GM12874 (cell line): ENCODE results near the gene A2M.

Source experiments
- TF ChIP-seq, protein P1 (sequence below): IDR thresholded peaks from 2 replicates; pipeline ENCODE4 v1.5.1; 2011; ENCODE audit warnings: low read depth, mild to moderate bottlenecking, control low read depth, low read length, moderate library complexity; ENCODE audit not compliant: insufficient read depth

Gene A2M

DNA sequence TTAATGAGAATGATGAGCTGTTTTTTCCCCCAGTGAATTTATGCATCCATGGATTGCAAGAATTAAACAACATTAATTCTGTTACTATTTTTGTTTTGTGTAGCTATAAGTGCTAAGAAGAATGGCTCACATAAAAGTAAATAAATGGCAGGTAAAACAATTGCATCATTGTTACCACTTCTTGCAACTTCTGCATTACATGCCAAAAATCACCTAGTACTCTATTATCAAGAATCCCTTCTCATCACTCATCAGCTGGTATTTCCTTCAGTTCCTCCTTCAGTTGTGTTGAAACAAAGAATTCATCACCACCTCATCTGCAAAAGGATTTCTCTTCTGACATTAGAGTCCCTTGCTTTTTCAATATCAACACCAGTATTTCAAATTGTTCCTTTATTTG is 773 bp downstream of the A2M start:
- TF ChIP-seq, protein P1, sequence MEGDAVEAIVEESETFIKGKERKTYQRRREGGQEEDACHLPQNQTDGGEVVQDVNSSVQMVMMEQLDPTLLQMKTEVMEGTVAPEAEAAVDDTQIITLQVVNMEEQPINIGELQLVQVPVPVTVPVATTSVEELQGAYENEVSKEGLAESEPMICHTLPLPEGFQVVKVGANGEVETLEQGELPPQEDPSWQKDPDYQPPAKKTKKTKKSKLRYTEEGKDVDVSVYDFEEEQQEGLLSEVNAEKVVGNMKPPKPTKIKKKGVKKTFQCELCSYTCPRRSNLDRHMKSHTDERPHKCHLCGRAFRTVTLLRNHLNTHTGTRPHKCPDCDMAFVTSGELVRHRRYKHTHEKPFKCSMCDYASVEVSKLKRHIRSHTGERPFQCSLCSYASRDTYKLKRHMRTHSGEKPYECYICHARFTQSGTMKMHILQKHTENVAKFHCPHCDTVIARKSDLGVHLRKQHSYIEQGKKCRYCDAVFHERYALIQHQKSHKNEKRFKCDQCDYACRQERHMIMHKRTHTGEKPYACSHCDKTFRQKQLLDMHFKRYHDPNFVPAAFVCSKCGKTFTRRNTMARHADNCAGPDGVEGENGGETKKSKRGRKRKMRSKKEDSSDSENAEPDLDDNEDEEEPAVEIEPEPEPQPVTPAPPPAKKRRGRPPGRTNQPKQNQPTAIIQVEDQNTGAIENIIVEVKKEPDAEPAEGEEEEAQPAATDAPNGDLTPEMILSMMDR: no peak

DNA sequence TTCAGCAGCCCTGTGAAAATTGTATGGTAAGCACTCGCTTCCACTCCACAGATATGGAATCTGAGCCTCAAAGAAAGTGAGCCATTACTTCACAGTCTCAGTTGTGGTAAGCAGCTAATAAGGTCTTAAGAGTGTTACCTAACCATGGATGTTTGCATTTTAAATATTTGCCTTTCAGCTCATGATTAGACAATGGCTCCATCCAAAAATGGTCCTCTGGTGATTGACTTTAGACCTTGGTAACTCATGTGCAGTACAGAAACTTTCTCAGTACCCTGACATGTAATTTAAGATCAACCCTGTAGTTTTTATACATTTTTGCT is 1.8 kb downstream of the A2M start:
- TF ChIP-seq, protein P1: no peak

DNA sequence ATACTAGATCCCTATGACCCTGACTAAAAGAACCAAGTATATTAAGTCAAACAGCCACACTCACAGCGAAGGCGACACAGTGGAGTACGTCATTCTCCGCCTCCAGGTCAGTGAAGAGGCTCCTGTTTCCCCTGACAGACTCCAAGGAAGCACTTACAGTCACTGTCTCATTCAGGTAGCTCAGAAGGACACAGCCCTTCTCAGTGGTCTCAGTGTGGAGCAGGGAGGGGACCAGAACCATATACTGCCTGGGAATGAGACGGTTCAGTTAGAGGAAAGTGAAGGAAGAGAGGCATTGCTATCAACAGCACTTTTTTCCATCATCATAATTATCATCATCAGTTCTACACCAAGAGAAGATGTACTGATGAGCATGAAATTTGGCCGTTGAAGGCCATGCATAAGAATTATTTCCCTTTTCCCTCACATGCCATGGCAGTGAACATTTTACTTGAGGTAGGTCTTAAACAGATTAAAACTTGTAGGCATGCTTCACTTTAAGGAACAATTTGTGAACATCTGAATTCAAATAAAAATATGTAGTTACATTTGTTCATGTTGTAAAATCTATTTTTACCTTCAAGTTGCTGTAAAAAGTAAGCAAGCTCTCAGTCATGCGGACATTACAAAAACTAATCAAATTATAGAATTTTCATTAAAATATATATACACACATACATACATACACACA is 2.3 kb downstream of the A2M start:
- TF ChIP-seq, protein P1: no peak

DNA sequence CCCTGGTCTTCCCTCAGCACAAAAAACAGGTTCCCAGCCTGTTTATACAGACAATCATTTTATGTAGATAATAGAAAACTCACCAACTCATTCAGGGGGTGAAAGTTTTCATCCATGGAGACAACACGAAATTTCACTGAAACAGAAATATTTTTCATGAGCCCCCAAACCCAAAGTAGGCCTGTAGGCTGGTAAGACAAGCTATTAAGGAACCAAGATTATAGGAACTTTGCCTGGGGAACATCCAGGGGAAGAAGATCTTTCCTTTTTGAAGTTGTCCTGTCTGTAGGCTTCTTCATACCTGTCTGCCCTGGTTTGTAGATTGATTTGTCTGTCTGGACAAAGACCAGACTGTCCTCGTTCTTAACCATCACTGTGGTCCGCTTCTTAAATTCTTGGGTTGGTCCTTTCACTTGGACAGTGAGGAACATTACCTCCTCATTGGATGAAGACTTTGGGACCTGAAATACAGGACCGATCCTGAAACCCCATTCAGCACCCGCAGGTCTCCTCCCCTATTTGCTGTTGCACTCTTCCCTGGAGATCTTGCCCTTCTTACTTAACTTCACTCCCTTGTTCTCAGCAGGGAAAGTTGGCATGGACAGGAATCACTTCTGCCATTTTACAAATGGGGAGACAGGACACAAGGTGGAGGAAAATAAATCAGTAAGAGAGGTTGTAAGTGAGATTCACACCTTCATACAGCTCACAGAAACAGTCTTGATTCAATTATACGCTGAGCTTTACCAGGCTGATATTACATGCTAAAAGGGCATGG is 3.5 kb downstream of the A2M start:
- TF ChIP-seq, protein P1: no peak

DNA sequence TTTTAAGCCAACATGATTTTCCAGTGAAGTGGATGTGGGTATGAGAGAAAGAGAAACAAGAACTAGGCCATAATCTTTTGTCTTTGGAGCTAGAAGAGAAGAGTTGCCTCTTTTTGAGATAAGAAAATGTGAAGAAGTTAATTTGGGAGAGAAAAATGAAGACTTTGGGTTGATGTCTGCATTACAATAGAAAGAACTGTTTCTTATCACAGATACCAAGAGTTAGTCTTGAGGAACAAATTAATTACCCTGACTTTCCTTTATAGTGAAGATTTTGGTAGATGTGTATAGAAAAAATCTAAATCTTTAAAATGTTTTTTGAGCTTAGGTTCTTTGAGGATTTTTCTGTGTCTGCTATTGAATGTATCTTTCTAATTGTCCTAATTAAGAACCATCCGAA is 4.2 kb downstream of the A2M start:
- TF ChIP-seq, protein P1: no peak

DNA sequence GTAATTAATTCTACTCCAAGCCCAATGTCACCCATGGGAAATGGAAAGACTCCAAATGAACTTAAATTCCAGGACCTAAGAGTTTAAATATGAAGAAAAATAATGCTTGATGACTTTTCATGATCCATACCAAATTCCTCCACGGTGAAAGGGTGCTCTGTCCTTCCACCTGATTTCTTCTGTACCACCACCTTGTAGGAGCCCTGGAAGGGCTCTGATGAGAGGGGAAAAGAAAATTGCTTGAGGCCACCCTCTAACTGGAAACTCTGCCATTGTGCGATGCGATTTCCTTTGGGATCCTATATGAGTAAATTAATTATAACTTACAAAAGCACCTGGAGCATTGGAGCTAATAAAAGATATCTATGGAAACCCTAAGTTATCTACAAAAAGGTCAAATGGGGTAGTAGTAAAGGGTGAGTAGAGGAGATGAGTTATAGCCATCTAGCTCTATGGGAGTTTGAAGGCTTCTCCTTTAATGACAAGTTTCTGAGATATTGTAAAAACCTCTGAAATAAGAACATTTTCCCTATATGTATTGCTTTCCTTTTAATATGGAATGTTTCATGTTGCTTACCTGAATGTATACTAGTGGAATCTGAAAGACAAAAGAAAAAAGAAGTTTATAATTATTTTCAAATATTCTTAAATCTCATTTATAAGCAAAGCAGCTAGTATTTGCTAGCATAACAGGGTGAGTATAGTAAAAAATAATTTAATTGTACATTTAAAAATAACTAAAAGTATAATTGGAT is 5.8 kb downstream of the A2M start:
- TF ChIP-seq, protein P1: no peak

DNA sequence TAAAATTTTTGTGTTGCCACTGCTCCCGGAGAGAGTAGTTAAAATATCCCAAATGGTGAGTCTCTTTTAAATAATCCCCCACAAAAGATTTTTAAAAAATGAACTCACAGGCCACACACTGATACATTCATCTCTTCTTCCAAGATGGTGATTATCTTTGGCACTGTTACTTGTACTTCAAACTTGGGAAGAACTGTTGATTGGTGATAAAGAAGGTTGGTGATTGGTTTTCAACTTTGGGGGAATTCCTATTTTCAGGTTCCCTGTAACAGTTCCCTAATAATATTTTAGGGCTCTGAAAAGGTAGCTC is 6.6 kb downstream of the A2M start:
- TF ChIP-seq, protein P1: no peak
